GM20000 (cell line): ENCODE data around the gene LPCAT3.

Experiments
- DNase-seq: peaks from one replicate; pipeline ENCODE4 v3.0.0; 2012; ENCODE audit warnings: low spot score
- CTCF ChIP-seq: IDR thresholded peaks from 2 replicates; pipeline ENCODE4 v1.5.1; 2012; ENCODE audit warnings: mild to moderate bottlenecking, control low read depth; ENCODE audit errors: extremely low read depth, missing control alignments

Gene LPCAT3

GRCh38 chr12:6978611-6979011 lies 39.7 kb downstream of the LPCAT3 start:
- no peak for TF ChIP-seq CTCF
- no peak for DNase-seq

DNA sequence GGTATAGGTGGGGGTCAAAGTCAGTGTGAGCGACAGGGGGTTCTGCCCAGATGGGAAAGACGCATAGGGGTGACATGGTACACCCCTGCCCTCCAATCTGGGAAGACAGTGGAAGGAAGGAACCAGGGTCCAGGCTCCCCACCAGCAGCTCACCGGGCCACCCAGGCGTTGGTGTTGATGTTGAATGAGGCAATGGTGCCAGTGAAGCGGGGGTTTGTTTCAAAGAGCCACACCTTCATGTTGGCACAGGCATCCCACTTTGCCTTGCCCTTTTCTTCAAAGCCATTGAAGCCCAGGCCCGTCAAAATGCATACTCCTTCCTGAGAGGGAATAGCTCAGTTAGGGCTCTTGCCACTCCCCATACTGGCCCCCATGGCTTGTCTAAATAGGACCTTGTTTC lies 40.1 kb downstream of the LPCAT3 start:
- no peak for DNase-seq
- no peak for TF ChIP-seq CTCF

GRCh38 chr12:6977653-6978052 lies 40.6 kb downstream of the LPCAT3 start:
- no peak for DNase-seq

DNA sequence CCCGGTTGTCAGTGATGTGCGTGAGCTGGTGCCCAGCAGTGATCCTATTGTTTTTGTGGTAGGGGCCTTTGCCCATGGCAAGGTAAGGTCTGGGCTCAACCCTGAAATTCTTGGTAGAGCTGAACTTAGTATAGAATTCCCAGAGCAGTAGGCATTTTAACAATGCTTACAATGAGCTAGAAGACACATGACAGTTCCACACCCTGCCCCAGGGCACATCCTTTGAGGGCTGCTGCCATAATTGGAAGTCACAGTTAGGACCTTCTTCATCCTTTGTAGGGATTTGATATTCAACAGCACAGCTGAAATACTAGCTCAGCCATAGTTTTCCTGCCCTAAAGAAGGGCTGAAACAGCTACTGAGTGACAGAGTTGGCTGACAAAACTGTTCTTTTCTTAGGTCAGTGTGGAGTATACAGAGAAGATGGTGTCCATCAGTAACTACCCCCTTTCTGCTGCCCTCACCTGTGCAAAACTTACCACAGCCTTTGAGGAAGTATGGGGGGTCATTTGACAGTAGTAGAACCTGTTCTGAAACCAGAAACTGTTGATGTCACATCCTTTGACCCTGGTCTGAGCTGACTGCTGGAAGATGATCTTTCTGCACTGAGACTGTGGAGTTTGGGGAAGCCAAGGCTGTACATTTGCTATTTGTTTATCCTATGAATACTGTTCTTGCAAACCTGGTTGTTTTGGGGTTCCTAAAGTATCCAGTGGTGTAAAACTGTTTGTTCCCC lies 42.8 kb downstream of the LPCAT3 start:
- no peak for TF ChIP-seq CTCF
- no peak for DNase-seq

More at GRCh38 chr12:6977653-6978052, 40.6 kb downstream of the LPCAT3 start:
- TF ChIP-seq CTCF, result no peak

DNA sequence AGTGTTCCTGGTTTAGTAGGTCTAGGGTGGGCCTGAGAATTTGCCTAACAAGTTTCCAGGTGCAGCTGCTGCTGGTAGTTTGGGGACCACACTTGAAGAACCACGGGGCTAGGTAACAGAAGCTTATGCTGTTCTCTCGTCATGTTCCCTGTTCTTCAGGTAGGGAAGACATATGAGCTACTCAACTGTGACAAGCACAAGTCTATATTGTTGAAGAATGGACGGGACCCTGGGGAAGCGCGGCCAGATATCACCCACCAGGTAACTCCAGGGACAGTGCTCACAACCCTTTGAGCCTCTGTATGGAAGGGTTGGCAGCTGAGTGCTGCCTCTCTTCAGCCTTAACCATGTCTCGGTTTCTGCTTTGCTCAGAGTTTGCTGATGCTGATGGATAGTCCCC lies 44.1 kb downstream of the LPCAT3 start:
- DNase-seq, result no peak
- no peak for TF ChIP-seq CTCF

GRCh38 chr12:6970096-6970527 lies 48.2 kb downstream of the LPCAT3 start:
- DNase-seq, result peak; percentile 8
- no peak for TF ChIP-seq CTCF

- TF ChIP-seq CTCF, result no peak
- DNase-seq, result no peak
These were observed 49.9 kb downstream of the LPCAT3 start for GRCh38 chr12:6968426-6968825.
